Measurements from ENCODE around the gene CHST3.

The CHST3 gene

DNA sequence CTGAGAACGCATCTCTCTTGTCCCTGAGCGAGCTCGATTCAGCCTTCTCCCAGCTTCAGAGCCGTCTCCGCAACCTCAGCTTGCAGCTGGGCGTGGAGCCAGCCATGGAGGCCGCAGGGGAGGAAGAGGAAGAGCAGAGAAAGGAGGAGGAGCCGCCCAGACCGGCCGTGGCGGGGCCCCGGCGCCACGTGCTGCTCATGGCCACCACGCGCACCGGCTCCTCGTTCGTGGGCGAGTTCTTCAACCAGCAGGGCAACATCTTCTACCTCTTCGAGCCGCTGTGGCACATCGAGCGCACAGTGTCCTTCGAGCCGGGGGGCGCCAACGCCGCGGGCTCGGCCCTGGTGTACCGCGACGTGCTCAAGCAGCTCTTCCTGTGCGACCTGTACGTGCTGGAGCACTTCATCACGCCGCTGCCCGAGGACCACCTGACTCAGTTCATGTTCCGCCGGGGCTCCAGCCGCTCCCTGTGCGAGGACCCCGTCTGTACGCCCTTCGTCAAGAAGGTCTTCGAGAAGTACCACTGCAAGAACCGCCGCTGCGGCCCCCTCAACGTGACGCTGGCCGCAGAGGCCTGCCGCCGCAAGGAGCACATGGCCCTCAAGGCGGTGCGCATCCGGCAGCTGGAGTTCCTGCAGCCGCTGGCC lies 43.2 kb downstream of the CHST3 start:
- in situ Hi-C loops (cut with MboI; ENCODE audit: low sequenced_read_pairs, unreplicated experiment): no loop called here
- TF ChIP-seq, protein P1, sequence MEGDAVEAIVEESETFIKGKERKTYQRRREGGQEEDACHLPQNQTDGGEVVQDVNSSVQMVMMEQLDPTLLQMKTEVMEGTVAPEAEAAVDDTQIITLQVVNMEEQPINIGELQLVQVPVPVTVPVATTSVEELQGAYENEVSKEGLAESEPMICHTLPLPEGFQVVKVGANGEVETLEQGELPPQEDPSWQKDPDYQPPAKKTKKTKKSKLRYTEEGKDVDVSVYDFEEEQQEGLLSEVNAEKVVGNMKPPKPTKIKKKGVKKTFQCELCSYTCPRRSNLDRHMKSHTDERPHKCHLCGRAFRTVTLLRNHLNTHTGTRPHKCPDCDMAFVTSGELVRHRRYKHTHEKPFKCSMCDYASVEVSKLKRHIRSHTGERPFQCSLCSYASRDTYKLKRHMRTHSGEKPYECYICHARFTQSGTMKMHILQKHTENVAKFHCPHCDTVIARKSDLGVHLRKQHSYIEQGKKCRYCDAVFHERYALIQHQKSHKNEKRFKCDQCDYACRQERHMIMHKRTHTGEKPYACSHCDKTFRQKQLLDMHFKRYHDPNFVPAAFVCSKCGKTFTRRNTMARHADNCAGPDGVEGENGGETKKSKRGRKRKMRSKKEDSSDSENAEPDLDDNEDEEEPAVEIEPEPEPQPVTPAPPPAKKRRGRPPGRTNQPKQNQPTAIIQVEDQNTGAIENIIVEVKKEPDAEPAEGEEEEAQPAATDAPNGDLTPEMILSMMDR (IDR thresholded peaks at IDR 0.05; ENCODE audit: borderline replicate concordance, control extremely low read depth, extremely low read depth, insufficient read depth, missing control alignments): no peak
- no peak for DNase-seq (ENCODE audit: low spot score)

DNA sequence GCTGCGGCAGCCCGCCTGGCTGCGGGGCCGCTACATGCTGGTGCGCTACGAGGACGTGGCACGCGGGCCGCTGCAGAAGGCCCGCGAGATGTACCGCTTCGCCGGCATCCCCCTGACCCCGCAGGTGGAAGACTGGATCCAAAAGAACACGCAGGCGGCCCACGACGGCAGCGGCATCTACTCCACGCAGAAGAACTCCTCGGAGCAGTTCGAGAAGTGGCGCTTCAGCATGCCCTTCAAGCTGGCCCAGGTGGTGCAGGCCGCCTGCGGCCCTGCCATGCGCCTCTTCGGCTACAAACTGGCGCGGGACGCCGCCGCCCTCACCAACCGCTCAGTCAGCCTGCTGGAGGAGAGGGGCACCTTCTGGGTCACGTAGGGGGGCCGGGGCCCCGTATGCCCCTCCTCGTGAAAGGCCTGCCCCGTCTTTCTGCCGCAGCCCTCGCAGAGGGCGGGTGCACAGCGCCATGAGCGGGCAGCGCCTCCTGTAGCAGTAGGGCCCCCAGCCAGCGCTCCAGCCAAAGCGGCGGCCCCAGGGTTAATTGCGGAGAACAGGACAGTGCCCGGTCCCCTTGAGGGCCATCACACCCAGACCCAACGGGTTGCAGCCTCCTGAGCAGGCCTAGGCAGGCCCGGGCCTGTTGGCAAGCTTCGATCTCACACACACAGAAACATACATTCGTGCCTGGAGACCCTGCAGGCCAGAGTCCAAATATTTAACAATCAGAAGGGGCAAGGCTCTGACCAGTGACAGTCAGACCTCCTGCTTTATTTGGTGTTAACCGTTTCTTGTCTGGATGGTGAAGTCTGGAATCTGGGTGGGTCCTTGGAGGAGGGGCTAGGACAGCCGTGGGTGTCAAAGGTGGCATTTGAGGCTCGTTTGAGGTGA lies 44.1 kb downstream of the CHST3 start:
- TF ChIP-seq, protein P1 (IDR thresholded peaks at IDR 0.05; ENCODE audit: borderline replicate concordance, control extremely low read depth, extremely low read depth, insufficient read depth, missing control alignments): no peak
- in situ Hi-C loops (cut with MboI; ENCODE audit: low sequenced_read_pairs, unreplicated experiment): no loop called here
- DNase-seq (ENCODE audit: low spot score): no peak

DNA sequence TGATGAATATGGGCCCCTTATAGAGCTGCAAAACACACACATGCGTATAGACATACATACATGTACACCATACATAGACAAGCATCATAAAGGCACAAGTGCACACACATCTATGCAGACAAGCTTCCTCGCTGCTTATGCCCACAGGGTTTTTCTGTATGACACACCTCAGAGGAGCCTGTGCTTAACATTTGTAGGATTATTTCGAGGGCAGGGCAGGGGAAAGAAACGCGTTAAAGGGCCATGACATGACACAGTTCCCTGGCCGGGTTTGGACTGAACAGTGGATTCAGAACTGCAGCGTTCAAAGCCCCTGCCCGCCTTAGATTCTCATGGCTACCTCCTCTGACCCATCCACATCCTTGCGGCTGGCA lies 44.8 kb downstream of the CHST3 start:
- in situ Hi-C loops (cut with MboI; ENCODE audit: low sequenced_read_pairs, unreplicated experiment): no loop called here
- TF ChIP-seq, protein P1 (IDR thresholded peaks at IDR 0.05; ENCODE audit: borderline replicate concordance, control extremely low read depth, extremely low read depth, insufficient read depth, missing control alignments): no peak
- DNase-seq (ENCODE audit: low spot score): no peak

DNA sequence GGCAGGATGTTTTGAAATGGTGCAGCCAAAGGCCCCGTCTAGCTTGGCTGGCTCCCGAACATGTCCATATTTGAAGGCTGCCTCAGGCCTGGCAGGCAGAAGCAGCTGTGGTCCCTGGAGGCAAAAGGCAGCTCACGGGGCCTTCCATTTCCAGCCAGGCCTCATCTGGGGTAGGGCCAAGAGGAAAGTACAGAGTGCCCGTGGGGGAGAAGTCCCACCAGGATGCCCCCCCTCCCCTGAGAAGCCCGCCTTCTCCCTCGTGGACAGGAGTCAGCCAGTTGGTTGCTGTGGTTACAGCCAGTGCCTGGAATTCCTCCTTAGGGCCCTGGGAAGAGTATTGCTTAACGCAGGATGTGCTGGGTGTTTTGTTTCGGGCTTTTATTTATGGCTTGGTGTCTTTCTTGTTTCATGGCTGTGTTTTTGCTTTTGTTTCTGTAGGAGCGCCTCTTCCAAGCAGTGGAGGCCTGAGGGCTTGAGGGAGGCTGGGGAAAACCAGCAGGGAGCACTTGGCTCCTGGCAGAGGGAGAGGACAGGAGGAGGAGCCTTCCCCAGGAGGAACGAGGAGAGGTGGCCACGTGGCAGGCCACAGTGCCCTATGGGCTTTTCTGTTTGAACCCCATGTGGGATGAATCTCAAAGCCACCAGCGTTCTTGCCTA lies 45.4 kb downstream of the CHST3 start:
- no peak for DNase-seq (ENCODE audit: low spot score)
- in situ Hi-C loops (cut with MboI; ENCODE audit: low sequenced_read_pairs, unreplicated experiment): no loop called here
- TF ChIP-seq, protein P1 (IDR thresholded peaks at IDR 0.05; ENCODE audit: borderline replicate concordance, control extremely low read depth, extremely low read depth, insufficient read depth, missing control alignments): no peak

DNA sequence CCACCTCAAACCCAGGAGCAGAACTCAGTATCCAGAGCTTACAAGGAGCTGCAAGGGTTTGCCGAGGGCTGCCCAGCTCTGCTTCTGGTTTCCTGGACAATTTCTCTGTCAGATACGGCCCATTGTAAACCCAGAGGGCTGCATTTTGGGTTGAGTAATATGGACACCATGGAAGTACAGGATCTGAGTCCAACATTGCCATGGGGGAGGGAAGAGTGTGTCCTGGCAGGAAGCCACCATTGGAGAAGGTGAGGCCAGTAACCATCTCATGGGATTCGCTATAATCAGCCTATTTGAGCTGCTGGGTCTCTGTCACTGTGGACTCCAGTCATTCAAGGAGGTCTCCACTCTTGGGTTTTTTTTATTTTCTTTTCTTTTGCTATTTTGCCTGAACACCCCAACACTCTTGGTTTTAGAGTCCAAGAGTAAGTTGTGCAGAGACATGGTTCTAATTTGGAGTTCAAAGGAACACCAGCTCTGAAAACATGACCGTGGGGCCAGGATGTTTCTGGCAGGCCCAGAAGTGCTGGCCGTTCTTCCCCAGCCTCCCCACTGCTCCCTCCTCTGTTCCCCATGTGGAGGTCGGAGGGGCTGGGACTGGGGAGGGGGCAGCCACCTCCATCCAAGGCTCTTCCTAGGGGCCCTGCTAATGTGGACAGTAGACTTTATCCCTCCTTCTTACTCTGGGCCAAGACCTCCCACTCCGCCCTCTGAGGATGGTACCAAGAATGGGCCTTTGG lies 46.2 kb downstream of the CHST3 start:
- in situ Hi-C loops (cut with MboI; ENCODE audit: low sequenced_read_pairs, unreplicated experiment): no loop called here
- no peak for DNase-seq (ENCODE audit: low spot score)
- TF ChIP-seq, protein P1 (IDR thresholded peaks at IDR 0.05; ENCODE audit: borderline replicate concordance, control extremely low read depth, extremely low read depth, insufficient read depth, missing control alignments): no peak

DNA sequence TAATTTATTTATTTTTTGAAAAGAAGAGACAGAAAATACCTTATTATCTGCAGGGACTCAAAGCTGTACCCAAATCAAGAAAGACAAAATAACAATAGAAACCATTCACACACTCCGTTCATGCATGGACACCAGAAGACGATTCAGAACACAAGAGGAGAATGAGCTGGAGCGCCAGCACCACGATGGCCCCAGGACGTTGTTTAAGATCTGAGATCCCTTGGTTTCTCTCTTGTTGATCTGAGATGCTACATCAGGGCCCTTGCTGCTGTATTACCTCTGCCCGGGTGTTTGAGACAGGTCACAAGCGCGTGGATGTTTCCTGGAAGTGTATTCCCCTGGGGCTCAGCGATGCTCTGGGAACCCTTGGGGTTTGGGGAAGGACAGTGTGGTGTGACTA lies 46.8 kb downstream of the CHST3 start:
- TF ChIP-seq, protein P1 (IDR thresholded peaks at IDR 0.05; ENCODE audit: borderline replicate concordance, control extremely low read depth, extremely low read depth, insufficient read depth, missing control alignments): no peak
- DNase-seq (ENCODE audit: low spot score): no peak
- in situ Hi-C loops (cut with MboI; ENCODE audit: low sequenced_read_pairs, unreplicated experiment): no loop called here

Measured in GM13976 (cell line).